PFSK-1 (cell line): ENCODE results near the gene ADRM1.

ENCODE experiments used
- FOXP2 ChIP-seq: optimal IDR thresholded peaks from 2 replicates; pipeline ENCODE3; 2011; ENCODE audit warnings: borderline replicate concordance, control low read depth, inconsistent platforms; ENCODE audit not compliant: insufficient read depth; ENCODE audit errors: extremely low read length, extremely low read depth
- POLR2AphosphoS5 ChIP-seq: IDR thresholded peaks from 2 replicates; pipeline ENCODE4 v1.6.1; 2012; ENCODE audit warnings: low read depth, mild to moderate bottlenecking, control low read depth, low read length, moderate library complexity
- REST ChIP-seq, 2 experiments: IDR thresholded peaks; 2 replicates each; pipeline versions ENCODE4 v1.6.1 to v1.8.0; 2011 to 2012; ENCODE audit warnings: low read depth in 2 of 2, low read length in 2 of 2, control low read depth in 1 of 2, inconsistent platforms in 1 of 2, mild to moderate bottlenecking in 1 of 2, moderate library complexity in 1 of 2; ENCODE audit not compliant: insufficient read depth in 1 of 2
- SIN3A ChIP-seq: IDR thresholded peaks from 2 replicates; pipeline ENCODE4 v1.6.1; 2012; ENCODE audit warnings: mild to moderate bottlenecking, low read length, moderate library complexity, borderline replicate concordance; ENCODE audit not compliant: insufficient read depth
- TAF1 ChIP-seq: IDR thresholded peaks from 2 replicates; pipeline ENCODE4 v1.6.1; 2012; ENCODE audit warnings: low read length, control low read depth, borderline replicate concordance; ENCODE audit not compliant: insufficient read depth

The ADRM1 gene

GRCh38 chr20:62316331-62317166, 13.8 kb downstream of the ADRM1 start:
- TF ChIP-seq SIN3A (no peak), TAF1 (no peak), REST (IDR thresholded peaks at IDR 0.05; ENCODE audit: insufficient read depth in 1 of 2, low read depth in 2 of 2, low read length in 2 of 2) (no peak), POLR2AphosphoS5 (no peak), FOXP2 (no peak)

GRCh38 chr20:62317167-62317655, 14.4 kb downstream of the ADRM1 start:
- TF ChIP-seq TAF1, result no peak
- no peak for TF ChIP-seq FOXP2
- TF ChIP-seq POLR2AphosphoS5, result no peak
- no peak for TF ChIP-seq REST (IDR thresholded peaks at IDR 0.05; ENCODE audit: insufficient read depth in 1 of 2, low read depth in 2 of 2, low read length in 2 of 2)
- no peak for TF ChIP-seq SIN3A

GRCh38 chr20:62318400-62319345, 15.9 kb downstream of the ADRM1 start:
- TF ChIP-seq FOXP2 (no peak), TAF1 (no peak)

GRCh38 chr20:62319346-62319909, 16.6 kb downstream of the ADRM1 start:
- TF ChIP-seq FOXP2 (no peak), TAF1 (no peak), REST (IDR thresholded peaks at IDR 0.05; ENCODE audit: insufficient read depth in 1 of 2, low read depth in 2 of 2, low read length in 2 of 2) (no peak)

- TF ChIP-seq REST (IDR thresholded peaks at IDR 0.05; ENCODE audit: insufficient read depth in 1 of 2, low read depth in 2 of 2, low read length in 2 of 2) (no peak), SIN3A (no peak), POLR2AphosphoS5 (no peak)
These were observed 18.0 kb downstream of the ADRM1 start for GRCh38 chr20:62320581-62321354.
